ENCODE results near the gene TCEAL7.
"Not testable (repeated sequence)": the region's sequence is repeated elsewhere in the genome, so short reads cannot be mapped to it uniquely, and the experiment has no call there.

The TCEAL7 gene

GRCh38 chrX:103329991-103330390 is at the start of gene TCEAL7:
TCEAL7 (plus strand) TSS chrX:103330239; CDS start chrX:103331404, 1,165 bp downstream.
- no peak for DNase-seq

- DNase-seq, result no peak
Measured at GRCh38 chrX:103293118-103293517, 36.9 kb upstream of the TCEAL7 start.

- DNase-seq, result no peak
Measured at GRCh38 chrX:103304705-103305104, 25.3 kb upstream of the TCEAL7 start.

GRCh38 chrX:103305666-103306065 is 24.4 kb upstream of the TCEAL7 start:
- DNase-seq, result not testable (repeated sequence)

- no peak for DNase-seq
Measured at GRCh38 chrX:103309860-103310554, 20.0 kb upstream of the TCEAL7 start.

GRCh38 chrX:103310555-103311398 is 19.3 kb upstream of the TCEAL7 start, which contains the start of gene BEX2:
BEX2 (minus strand) TSS chrX:103310990; CDS start chrX:103309976, 1,014 bp downstream.
- no peak for DNase-seq

- DNase-seq, result no peak
Measured at GRCh38 chrX:103311399-103311780, 18.6 kb upstream of the TCEAL7 start.

- DNase-seq, result no peak
Measured at GRCh38 chrX:103330681-103331288, 746 bp downstream of the TCEAL7 start.

- DNase-seq, result no peak
Measured at GRCh38 chrX:103338663-103339062, 8.6 kb downstream of the TCEAL7 start.

GRCh38 chrX:103343105-103343504 is 13.1 kb downstream of the TCEAL7 start:
- peak; percentile 22 for DNase-seq

- no peak for DNase-seq
Measured at GRCh38 chrX:103344606-103345005, 14.6 kb downstream of the TCEAL7 start.

- no peak for DNase-seq
Measured at GRCh38 chrX:103347682-103348397, 17.8 kb downstream of the TCEAL7 start.

GRCh38 chrX:103356130-103356798 is 26.2 kb downstream of the TCEAL7 start, which contains the start of gene TCEAL9:
TCEAL9 (plus strand) TSS chrX:103356506; CDS start chrX:103357685, 1,179 bp downstream.
- DNase-seq, result peak; percentile 46

GRCh38 chrX:103356858-103357257 is 26.8 kb downstream of the TCEAL7 start:
- no peak for DNase-seq

- no peak for DNase-seq
Measured at GRCh38 chrX:103357871-103358270, 27.8 kb downstream of the TCEAL7 start.

- not testable (repeated sequence) for DNase-seq
Measured at GRCh38 chrX:103359605-103360004, 29.6 kb downstream of the TCEAL7 start.

GRCh38 chrX:103360092-103360491 is 30.1 kb downstream of the TCEAL7 start:
- no peak for DNase-seq

- no peak for DNase-seq
Measured at GRCh38 chrX:103360916-103361315, 30.9 kb downstream of the TCEAL7 start.

GRCh38 chrX:103361798-103362197 is 31.8 kb downstream of the TCEAL7 start:
- no peak for DNase-seq

GRCh38 chrX:103362474-103362873 is 32.4 kb downstream of the TCEAL7 start:
- no peak for DNase-seq

GRCh38 chrX:103363046-103363445 is 33.0 kb downstream of the TCEAL7 start:
- no peak for DNase-seq

GRCh38 chrX:103367502-103367901 is 37.5 kb downstream of the TCEAL7 start:
- DNase-seq, result no peak

All from amniotic stem cell (primary cell).